C4-2B (cell line): Measurements from ENCODE around the gene KDELR3.

ENCODE experiments used
- CTCF ChIP-seq: fragments of 450-650 bp; conservative IDR thresholded peaks from 2 replicates; pipeline ENCODE4 v1.5.1; 2017; ENCODE audit warnings: mild to moderate bottlenecking
- ZFX ChIP-seq: fragments of 450-650 bp; IDR thresholded peaks from 2 replicates; pipeline ENCODE4 v1.6.1; 2017

GRCh38 chr22:38494498-38494897 is 26.6 kb downstream of the KDELR3 start:
- TF ChIP-seq CTCF (no peak), ZFX (no peak)
